ENCODE data around the gene CCDC182. TPM values are rescaled to one million over a fixed set of nuclear protein-coding genes. Genes with fewer than 3 reads are reported as not detected.

The CCDC182 gene
- total and polyA plus RNA-seq, 12 donors = not detected

GRCh38 chr17:57784226-57784895 is 39.3 kb upstream of the CCDC182 start:
- intact Hi-C loops (cut with DNase I) = no loop called here
- no peak for DNase-seq
- Histone ChIP-seq H3K36me3 (replicated peaks in 1 of 2) (no peaks in the 10 kb centered on the region), H3K4me1 (replicated peaks in 1 of 2) (peaks cover 6 to 27% of the 10 kb centered on the region in 2 donors), H3K27ac (peak overlapping the region in 1 of 5 donors; percentile 76), H3K9me3 (replicated peaks in 1 of 3) (no peaks in the 10 kb centered on the region), H3K27me3 (no peaks in the 10 kb centered on the region), H3K4me3 (no peak overlapping the region)
- TF ChIP-seq CTCF (IDR thresholded peaks at IDR 0.05) (no peak), POLR2A (IDR thresholded peaks at IDR 0.05) (no peak)
- WGBS, 4 donors = 69 to 77% (median 73%) methylated on average over 15 of the region's 15 CpGs

- 9 to 83% (median 27%) methylated on average over 2 to 25 of the region's 25 CpGs for WGBS, 4 donors
- H3K4me3 ChIP-seq = peak overlapping the region in 1 of 4 donors; percentile 22
Observed at GRCh38 chr17:57783338-57783742, 38.2 kb upstream of the CCDC182 start.

GRCh38 chr17:57782647-57783337 is 37.7 kb upstream of the CCDC182 start:
- no peak for TF ChIP-seq CTCF (IDR thresholded peaks at IDR 0.05)
- no peak for TF ChIP-seq POLR2A (IDR thresholded peaks at IDR 0.05)
- Histone ChIP-seq H3K27me3 (no peaks in the 10 kb centered on the region), H3K36me3 (replicated peaks in 1 of 2) (no peaks in the 10 kb centered on the region), H3K4me3 (peak overlapping the region in 1 of 4 donors; percentile 22), H3K27ac (no peak overlapping the region), H3K9me3 (replicated peaks in 1 of 3) (no peaks in the 10 kb centered on the region), H3K4me1 (replicated peaks in 1 of 2) (peaks cover 6 to 27% of the 10 kb centered on the region in 2 donors)
- 56 to 67% (median 59%) methylated on average over 14 to 20 of the region's 20 CpGs for WGBS, 4 donors
- DNase-seq = no peak
- intact Hi-C loops (cut with DNase I) = no loop called here

More at GRCh38 chr17:57783338-57783742, 38.2 kb upstream of the CCDC182 start:
- H3K36me3 ChIP-seq (replicated peaks in 1 of 2) = no peaks in the 10 kb centered on the region
- H3K4me1 ChIP-seq (replicated peaks in 1 of 2) = peaks cover 6 to 27% of the 10 kb centered on the region in 2 donors
- DNase-seq = peak; percentile 64 to 88 (median 81)
- H3K27ac ChIP-seq = no peak overlapping the region
- TF ChIP-seq CTCF (IDR thresholded peaks at IDR 0.05) = peak; percentile 59 to 89 (median 82)
- TF ChIP-seq POLR2A (IDR thresholded peaks at IDR 0.05) = no peak
- intact Hi-C loops (cut with DNase I) = no loop called here
- H3K9me3 ChIP-seq (replicated peaks in 1 of 3) = no peaks in the 10 kb centered on the region
- H3K27me3 ChIP-seq = no peaks in the 10 kb centered on the region

GRCh38 chr17:57782062-57782490 is 37.0 kb upstream of the CCDC182 start:
- Histone ChIP-seq H3K27ac (peak overlapping the region in 1 of 5 donors; percentile 47), H3K27me3 (no peaks in the 10 kb centered on the region), H3K36me3 (replicated peaks in 1 of 2) (no peaks in the 10 kb centered on the region), H3K4me3 (no peak overlapping the region), H3K4me1 (replicated peaks in 1 of 2) (peaks cover 6 to 27% of the 10 kb centered on the region in 2 donors), H3K9me3 (replicated peaks in 1 of 3) (no peaks in the 10 kb centered on the region)
- 37 to 46% (median 42%) methylated on average over 5 to 6 of the region's 6 CpGs for WGBS, 4 donors
- peak in 2 of 7 donors; percentile 24 to 53 for DNase-seq
- intact Hi-C loops (cut with DNase I) = no loop called here
- TF ChIP-seq POLR2A (IDR thresholded peaks at IDR 0.05) (no peak), CTCF (IDR thresholded peaks at IDR 0.05) (no peak)
